Central memory CD8-positive, alpha-beta T cell (primary cell): Measurements from ENCODE around the gene RBBP5.

Experiments used
- ATAC-seq: fragments of 150-1000 bp; cut with Tn5 transposase; replicated peaks from 2 replicates; pipeline ENCODE4 v1.10.0; 2022; ENCODE audit warnings: mild to moderate bottlenecking, moderate FRiP score, moderate number of reproducible peaks; ENCODE audit not compliant: poor library complexity, severe bottlenecking; ENCODE audit errors: extremely low read depth
- DNase-seq, 2 donors: peaks; one replicate each; pipeline ENCODE4 v3.0.0; 2021; ENCODE audit warnings: low spot score in 2 of 2
- H3K27ac Mint-ChIP-seq: one replicate; pipeline ENCODE4 v1.8.0; 2022; ENCODE audit warnings: low read depth, mild to moderate bottlenecking, moderate library complexity, mixed read lengths
- H3K27me3 Mint-ChIP-seq: one replicate; pipeline ENCODE4 v1.8.0; 2022; ENCODE audit warnings: mixed read lengths
- H3K36me3 Mint-ChIP-seq: one replicate; pipeline ENCODE4 v1.8.0; 2022; ENCODE audit warnings: mild to moderate bottlenecking, moderate library complexity, mixed read lengths; ENCODE audit not compliant: insufficient read depth
- H3K4me1 Mint-ChIP-seq: one replicate; pipeline ENCODE4 v1.8.0; 2022; ENCODE audit warnings: mixed read lengths
- H3K4me3 Mint-ChIP-seq: one replicate; pipeline ENCODE4 v1.8.0; 2022; ENCODE audit warnings: mild to moderate bottlenecking, moderate library complexity, mixed read lengths
- H3K9me3 Mint-ChIP-seq: one replicate; pipeline ENCODE4 v1.8.0; 2022; ENCODE audit warnings: mixed read lengths

Gene RBBP5

DNA sequence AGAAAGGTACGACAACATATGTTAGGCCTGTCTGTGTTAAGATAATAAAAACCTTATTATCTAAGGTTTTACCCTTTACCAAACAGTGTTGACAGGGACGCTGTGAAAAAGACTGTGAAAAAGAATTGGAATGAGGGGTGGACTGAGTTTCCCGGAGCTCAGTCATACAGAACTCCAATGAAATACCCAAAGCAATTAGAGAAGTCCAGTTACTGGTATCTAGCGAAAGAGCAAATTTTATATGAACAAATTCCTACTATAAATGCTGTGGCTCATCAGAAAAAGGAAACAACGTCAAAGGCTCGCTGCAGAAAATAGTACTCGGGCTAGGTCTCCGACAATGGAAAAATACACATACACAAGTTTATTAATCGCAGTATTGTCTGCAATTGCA lies 708 bp upstream of the RBBP5 start:
- H3K27me3 Mint-ChIP-seq, result no peaks in the 10 kb centered on the region
- peaks cover 43% of the 10 kb centered on the region for H3K4me1 Mint-ChIP-seq
- H3K36me3 Mint-ChIP-seq, result peaks cover 29% of the 10 kb centered on the region
- ATAC-seq (no peak), DNase-seq (no peak)
- no peaks in the 10 kb centered on the region for H3K9me3 Mint-ChIP-seq
- H3K4me3 Mint-ChIP-seq, result peak overlapping the region; percentile 100
- H3K27ac Mint-ChIP-seq, result peak overlapping the region; percentile 99

DNA sequence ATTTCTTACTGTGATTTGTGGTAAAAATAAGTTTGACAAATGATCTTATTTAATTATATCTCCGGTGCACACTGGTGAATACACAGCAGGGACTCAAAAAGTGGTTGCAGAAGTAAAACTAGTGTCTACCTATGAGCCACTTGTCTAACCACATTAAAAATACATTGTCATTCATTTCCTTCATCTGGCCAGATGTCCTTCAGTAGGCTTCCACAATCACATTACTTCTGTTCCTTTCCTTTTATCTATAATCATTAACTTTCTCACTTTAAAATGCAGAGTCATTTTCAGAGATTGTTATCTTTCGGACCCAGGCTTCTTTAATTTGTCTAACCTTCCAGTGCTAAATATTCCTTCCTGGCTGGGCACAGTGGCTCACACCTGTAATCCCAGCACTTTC lies 3.0 kb downstream of the RBBP5 start:
- ATAC-seq, result no peak
- H3K4me3 Mint-ChIP-seq, result peak overlapping the region; percentile 23
- H3K9me3 Mint-ChIP-seq, result no peaks in the 10 kb centered on the region
- no peak overlapping the region for H3K27ac Mint-ChIP-seq
- H3K27me3 Mint-ChIP-seq, result no peaks in the 10 kb centered on the region
- no peak for DNase-seq
- peaks cover 47% of the 10 kb centered on the region for H3K36me3 Mint-ChIP-seq
- H3K4me1 Mint-ChIP-seq, result peaks cover 51% of the 10 kb centered on the region

DNA sequence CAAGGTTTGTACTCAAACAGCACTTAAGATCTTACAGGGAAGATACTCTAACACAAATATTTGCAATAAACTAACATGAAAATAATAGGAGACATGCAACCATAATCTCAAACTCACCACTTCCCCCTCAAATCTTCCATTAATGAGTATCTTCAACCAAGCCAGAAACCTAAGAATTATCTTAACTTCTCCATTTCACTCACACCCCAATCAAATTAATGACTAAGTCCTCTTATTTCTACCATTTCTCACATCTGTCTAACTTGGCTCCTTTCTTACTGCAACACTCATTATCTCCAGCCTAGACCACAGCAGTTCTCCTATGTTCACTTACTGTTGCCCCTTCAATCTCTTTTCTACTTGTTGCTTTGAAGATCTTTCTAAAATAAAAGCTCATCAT lies 10.4 kb downstream of the RBBP5 start:
- H3K27me3 Mint-ChIP-seq, result no peaks in the 10 kb centered on the region
- ATAC-seq (no peak), DNase-seq (no peak)
- H3K36me3 Mint-ChIP-seq, result peaks cover 53% of the 10 kb centered on the region
- H3K9me3 Mint-ChIP-seq, result no peaks in the 10 kb centered on the region
- no peak overlapping the region for H3K4me3 Mint-ChIP-seq
- H3K4me1 Mint-ChIP-seq, result peaks cover 23% of the 10 kb centered on the region
- H3K27ac Mint-ChIP-seq, result no peak overlapping the region

DNA sequence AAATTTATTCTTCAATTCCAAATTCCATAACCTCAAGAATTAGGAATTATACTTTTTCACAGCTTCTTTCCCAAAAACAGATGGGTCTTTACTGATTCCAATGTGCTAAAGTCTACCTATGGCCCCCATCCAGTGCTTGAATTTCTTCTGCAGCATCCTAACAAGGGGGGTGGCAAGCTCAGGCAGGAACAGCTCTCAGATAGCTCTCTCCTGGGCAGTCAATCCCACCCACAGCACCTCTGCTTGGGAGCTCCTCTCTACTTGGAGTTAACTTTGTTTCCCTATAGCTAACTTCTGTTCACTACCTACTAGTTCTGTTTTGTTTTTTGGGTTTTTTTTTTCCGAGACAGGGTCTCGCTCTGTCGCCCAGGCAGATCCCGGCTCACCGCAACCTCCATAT lies 12.1 kb downstream of the RBBP5 start:
- Mint-ChIP-seq H3K4me1 (peaks cover 27% of the 10 kb centered on the region), H3K27me3 (no peaks in the 10 kb centered on the region), H3K27ac (no peak overlapping the region), H3K4me3 (no peak overlapping the region), H3K36me3 (peaks cover 56% of the 10 kb centered on the region), H3K9me3 (no peaks in the 10 kb centered on the region)
- DNase-seq (no peak), ATAC-seq (no peak)

DNA sequence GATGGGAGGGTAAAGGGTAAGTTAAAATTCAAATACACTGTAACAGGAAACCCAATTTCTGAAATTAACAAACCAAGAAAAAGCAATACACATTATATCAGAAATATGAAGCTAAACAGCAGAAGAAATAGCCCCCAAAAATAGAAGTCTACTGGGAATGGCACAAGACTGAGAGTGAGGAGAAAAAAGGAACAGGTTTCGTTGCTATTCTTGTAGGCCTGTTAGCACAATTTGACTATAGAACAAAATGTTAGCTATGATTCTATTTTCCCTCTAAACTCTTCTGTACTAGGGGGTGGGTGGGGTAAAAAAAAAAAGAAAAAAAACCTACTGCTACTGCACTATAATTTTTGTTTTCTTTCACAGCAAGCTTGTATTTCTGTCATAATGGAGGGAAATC lies 12.5 kb downstream of the RBBP5 start:
- Mint-ChIP-seq H3K4me3 (no peak overlapping the region), H3K27me3 (no peaks in the 10 kb centered on the region), H3K36me3 (peaks cover 60% of the 10 kb centered on the region), H3K9me3 (no peaks in the 10 kb centered on the region), H3K4me1 (peaks cover 27% of the 10 kb centered on the region), H3K27ac (no peak overlapping the region)
- DNase-seq, result no peak
- no peak for ATAC-seq

DNA sequence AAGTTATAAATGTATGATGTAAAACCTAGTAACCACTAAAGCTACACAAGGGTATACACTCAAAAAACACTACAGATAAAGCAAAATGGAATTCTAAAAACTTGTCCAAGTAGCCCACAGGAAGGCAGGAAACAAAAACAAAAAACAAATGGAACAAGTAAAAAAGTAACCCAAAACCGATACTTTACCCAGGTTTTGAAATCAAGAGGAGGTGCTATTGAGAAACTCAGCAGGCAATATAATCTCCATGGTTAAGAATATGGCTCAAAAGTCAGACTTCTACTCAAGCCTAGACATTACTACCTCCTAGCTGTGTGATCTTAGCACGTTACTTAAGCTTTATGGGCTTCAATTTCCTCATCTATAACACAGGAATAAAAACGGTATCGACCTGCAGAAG lies 13.3 kb downstream of the RBBP5 start:
- peaks cover 66% of the 10 kb centered on the region for H3K36me3 Mint-ChIP-seq
- H3K9me3 Mint-ChIP-seq, result no peaks in the 10 kb centered on the region
- H3K27ac Mint-ChIP-seq, result no peak overlapping the region
- H3K27me3 Mint-ChIP-seq, result no peaks in the 10 kb centered on the region
- peaks cover 27% of the 10 kb centered on the region for H3K4me1 Mint-ChIP-seq
- DNase-seq (no peak), ATAC-seq (no peak)
- H3K4me3 Mint-ChIP-seq, result no peak overlapping the region

DNA sequence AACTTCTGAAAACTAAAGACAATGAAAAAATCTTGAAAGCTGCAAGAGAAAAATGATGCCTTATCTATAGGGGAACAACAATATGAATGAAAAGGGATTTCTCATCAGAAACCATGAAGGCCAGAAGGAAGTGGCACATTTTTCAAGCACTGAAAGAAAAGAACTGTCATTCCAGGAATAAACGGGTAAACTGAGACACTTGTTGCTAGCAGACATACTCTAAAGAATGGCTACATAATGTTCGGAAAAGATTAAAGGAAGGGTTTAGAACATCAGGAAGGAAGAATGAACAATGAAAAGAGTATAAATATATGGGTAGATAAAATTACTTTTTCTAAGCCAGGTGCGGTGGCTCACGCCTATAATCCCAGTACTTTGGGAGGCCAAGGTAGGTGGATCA lies 14.5 kb downstream of the RBBP5 start:
- Mint-ChIP-seq H3K36me3 (peaks cover 67% of the 10 kb centered on the region), H3K27ac (peak overlapping the region; percentile 3)

DNA sequence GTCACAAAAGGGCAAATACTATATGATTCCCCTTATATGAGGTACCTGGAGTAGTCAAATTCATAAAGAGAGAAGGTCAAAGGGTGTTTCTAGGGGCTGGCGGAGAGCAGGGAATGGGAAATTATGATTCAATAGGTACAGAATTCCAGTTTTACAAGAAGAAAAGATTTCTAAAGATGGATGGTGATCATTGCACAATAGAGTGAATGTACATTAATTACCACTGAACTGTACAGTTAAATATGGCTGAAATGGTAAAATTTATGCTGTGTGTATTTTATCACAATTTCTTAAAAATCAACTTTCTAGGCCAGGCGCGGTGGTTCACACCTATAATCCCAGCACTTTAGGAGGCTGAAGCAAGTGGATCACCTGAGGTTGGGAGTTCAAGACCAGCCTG lies 19.4 kb downstream of the RBBP5 start:
- Mint-ChIP-seq H3K9me3 (no peaks in the 10 kb centered on the region), H3K36me3 (peaks cover 84% of the 10 kb centered on the region)
- no peak for DNase-seq

More for the DNA sequence above, 14.5 kb downstream of the RBBP5 start:
- ATAC-seq, result no peak
- no peak for DNase-seq
- Mint-ChIP-seq H3K9me3 (no peaks in the 10 kb centered on the region), H3K4me1 (peaks cover 25% of the 10 kb centered on the region), H3K27me3 (no peaks in the 10 kb centered on the region), H3K4me3 (no peak overlapping the region)

DNA sequence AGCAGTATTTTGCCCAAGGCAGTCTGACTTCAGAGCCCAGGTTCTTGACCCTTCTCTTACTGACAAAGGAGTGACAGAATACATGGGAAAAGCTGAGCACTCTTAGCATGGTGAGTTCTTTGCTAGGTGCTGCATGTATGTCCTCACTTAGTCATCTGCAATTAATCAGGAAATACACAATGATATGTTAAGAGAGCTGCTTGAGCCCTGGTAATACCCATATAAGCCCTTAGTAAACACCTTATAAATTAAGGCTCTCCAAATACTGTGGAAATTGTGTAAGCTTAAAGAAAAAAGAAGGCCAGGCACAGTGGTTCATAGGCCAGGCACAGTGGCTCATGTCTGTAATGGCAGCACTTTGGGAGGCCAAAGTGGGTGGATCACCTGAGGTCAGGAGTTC lies 23.5 kb downstream of the RBBP5 start:
- no peak overlapping the region for H3K27ac Mint-ChIP-seq
- H3K4me3 Mint-ChIP-seq, result no peak overlapping the region
- DNase-seq (no peak), ATAC-seq (no peak)
- H3K27me3 Mint-ChIP-seq, result no peaks in the 10 kb centered on the region
- H3K4me1 Mint-ChIP-seq, result no peaks in the 10 kb centered on the region
- H3K9me3 Mint-ChIP-seq, result no peaks in the 10 kb centered on the region
- H3K36me3 Mint-ChIP-seq, result peaks cover 83% of the 10 kb centered on the region

More for the DNA sequence above, 19.4 kb downstream of the RBBP5 start:
- H3K4me3 Mint-ChIP-seq, result no peak overlapping the region
- H3K27me3 Mint-ChIP-seq, result no peaks in the 10 kb centered on the region
- H3K27ac Mint-ChIP-seq, result peak overlapping the region; percentile 62
- ATAC-seq, result no peak
- H3K4me1 Mint-ChIP-seq, result peaks cover 6% of the 10 kb centered on the region

DNA sequence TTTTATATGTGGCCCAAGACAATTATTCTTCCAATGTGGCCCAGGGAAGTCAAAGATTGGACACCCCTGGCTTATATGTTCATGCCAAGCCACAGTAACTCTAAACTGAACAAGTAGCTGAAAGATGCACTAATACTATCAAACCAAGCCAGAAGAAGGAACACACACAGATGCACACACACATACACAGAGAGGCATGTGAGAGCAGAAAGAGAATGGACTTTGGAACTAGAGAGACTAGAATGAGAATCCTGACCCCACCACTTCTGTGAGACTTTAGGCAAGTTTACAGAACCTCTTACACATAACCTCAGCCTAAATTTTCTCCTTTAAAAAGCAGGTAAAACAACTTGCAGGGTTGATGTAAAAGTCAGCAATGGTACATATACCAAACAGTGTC lies 26.4 kb downstream of the RBBP5 start:
- no peaks in the 10 kb centered on the region for H3K4me1 Mint-ChIP-seq
- no peak for DNase-seq
- no peak for ATAC-seq
- H3K4me3 Mint-ChIP-seq, result no peak overlapping the region
- H3K9me3 Mint-ChIP-seq, result no peaks in the 10 kb centered on the region
- no peak overlapping the region for H3K27ac Mint-ChIP-seq
- H3K27me3 Mint-ChIP-seq, result no peaks in the 10 kb centered on the region
- peaks cover 83% of the 10 kb centered on the region for H3K36me3 Mint-ChIP-seq

DNA sequence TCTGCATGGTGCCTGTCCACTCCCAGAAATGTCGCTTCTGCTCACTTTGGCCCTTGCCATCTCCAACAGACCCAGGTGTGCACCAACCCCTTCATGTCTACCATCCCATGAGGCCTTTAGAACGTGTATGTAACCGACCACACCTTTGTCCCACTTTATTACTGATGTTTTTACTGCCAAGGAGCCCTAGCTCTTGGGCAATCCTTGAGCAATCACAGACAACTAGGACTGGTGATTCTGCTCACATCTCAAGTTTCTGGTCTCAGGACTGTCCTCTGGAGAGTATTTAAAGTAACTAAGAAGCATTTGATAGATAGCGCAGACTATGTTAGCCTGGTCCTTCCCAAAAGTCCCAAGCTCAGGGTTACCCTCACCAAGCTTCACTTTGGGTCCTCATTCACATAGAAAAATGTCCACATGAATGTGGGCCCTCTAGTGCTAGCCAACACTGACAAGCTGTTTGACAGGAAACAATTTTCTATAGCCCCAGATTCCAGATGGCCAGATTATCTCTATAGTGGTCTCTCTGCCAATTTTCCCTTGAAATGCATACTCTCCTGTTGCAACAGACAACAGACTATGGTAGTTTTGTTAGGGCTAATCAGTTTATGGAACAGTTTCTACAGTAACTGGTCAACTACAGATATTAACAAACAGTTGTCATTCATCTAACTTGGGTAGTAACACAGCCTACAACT lies 30.6 kb downstream of the RBBP5 start:
- Mint-ChIP-seq H3K36me3 (peaks cover 78% of the 10 kb centered on the region), H3K4me1 (no peaks in the 10 kb centered on the region), H3K4me3 (no peak overlapping the region), H3K27me3 (no peaks in the 10 kb centered on the region), H3K9me3 (no peaks in the 10 kb centered on the region), H3K27ac (no peak overlapping the region)
- DNase-seq (no peak), ATAC-seq (no peak)

DNA sequence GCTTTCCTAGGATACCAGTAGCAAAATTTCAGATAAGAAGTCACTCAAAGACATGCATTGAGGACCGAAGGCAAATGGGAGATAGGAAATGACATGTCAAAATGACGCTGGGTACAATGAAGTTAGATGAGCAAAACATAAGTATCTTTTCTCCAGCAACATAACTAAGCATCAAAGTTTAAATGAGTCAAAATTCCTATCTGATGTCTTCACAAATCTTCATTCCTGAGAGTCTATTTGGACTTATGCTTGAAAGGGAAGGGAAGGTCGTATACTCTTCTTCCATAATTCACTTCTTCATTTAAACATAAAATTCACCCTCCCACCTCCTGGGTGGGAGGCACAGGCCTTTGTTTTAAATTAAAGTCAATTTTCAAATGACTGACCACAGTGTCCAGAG lies 33.4 kb downstream of the RBBP5 start:
- Mint-ChIP-seq H3K27ac (no peak overlapping the region), H3K36me3 (peaks cover 73% of the 10 kb centered on the region), H3K27me3 (no peaks in the 10 kb centered on the region), H3K9me3 (no peaks in the 10 kb centered on the region), H3K4me1 (no peaks in the 10 kb centered on the region), H3K4me3 (no peak overlapping the region)
- ATAC-seq, result no peak
- DNase-seq, result no peak

DNA sequence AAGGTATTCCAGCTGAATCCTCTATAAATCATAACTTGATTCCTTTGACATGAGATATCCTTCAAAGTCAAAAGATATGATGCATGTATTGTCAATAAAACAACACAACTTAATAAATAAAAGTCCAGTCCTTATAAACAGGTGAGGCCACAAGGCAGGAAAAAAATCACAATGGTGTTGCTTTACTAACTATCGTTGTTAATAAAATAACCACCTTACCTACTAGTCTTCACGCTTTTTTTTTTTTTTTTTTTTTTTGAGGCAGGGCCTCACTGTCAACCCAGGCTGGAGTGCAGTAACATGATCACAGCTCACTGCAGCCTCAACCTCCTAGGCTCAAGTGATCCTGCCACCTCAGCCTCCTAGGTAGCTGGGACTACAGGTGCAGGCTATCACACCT lies 37.4 kb downstream of the RBBP5 start, which contains the start of gene TMEM81:
Gene TMEM81, minus strand, starts transcription at position 101 of the 400 bp plus-strand sequence. CDS start 140 bp downstream, outside the sequence.
- no peak within 1 kb of the TSS for H3K27ac Mint-ChIP-seq
- peaks cover 47% of the 10 kb centered on the region for H3K36me3 Mint-ChIP-seq
- ATAC-seq (no peak), DNase-seq (no peak)
- no peaks in the 10 kb centered on the region for H3K27me3 Mint-ChIP-seq
- no peaks in the 10 kb centered on the region for H3K4me1 Mint-ChIP-seq
- H3K4me3 Mint-ChIP-seq, result no peak within 1 kb of the TSS
- H3K9me3 Mint-ChIP-seq, result no peaks in the 10 kb centered on the region
